Activated T-cell treated with anti-CD3 and anti-CD28 coated beads, Interleukin-2, amount 50 U/mL, for 4 hours (primary cell): ENCODE results near the gene BTBD16. TPM values are rescaled to one million over a fixed set of nuclear protein-coding genes. Genes with fewer than 3 reads are reported as not detected.

Source experiments
- ATAC-seq, 2 donors: fragments of 200-7000 bp; cut with Tn5 transposase; one replicate each; pipeline ENCODE4 v1.10.0; 2021
- DNase-seq: peaks from one replicate; pipeline ENCODE4 v3.0.0-alpha.2; 2020
- H3K27me3 Mint-ChIP-seq: one replicate; pipeline ENCODE4 v1.8.0; 2021; ENCODE audit warnings: low read depth, mixed read lengths
- H3K36me3 Mint-ChIP-seq: one replicate; pipeline ENCODE4 v1.8.0; 2022; ENCODE audit warnings: mixed read lengths; ENCODE audit not compliant: insufficient read depth
- H3K4me1 Mint-ChIP-seq: one replicate; pipeline ENCODE4 v1.8.0; 2021; ENCODE audit warnings: low read depth, mixed read lengths
- H3K4me3 Mint-ChIP-seq: one replicate; pipeline ENCODE4 v1.8.0; 2021; ENCODE audit warnings: mild to moderate bottlenecking, moderate library complexity, mixed read lengths
- H3K9me3 Mint-ChIP-seq: one replicate; pipeline ENCODE4 v1.8.0; 2021; ENCODE audit warnings: mixed read lengths
- total RNA-seq, 3 donors: library from RNA; stranded (reverse); gene quantifications; one replicate each; pipeline ENCODE4 v1.2.1, GENCODE V29; 2021

The BTBD16 gene
- total RNA-seq, 3 donors from 2014 or later, result not detected

DNA sequence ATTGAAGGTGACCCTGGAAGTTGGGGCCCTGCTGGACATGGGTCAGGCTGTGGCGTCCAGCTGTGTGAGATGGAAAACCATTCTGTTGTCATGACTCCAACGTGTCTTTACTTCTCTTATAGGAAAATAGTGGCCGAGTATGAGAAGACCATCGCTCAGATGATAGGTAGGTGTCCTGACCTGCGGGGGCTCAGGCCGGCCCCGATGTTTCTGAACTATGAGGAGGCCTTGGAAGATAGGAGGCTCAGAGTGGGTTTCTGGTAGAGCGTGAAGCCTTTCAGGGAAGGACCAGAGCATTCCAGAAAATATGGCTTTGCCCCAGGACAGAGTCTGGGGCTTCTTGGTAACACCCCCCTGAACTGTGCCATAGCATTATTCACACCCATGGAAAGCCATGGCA lies 29.3 kb upstream of the BTBD16 start:
- Mint-ChIP-seq H3K4me3 (no peak overlapping the region), H3K36me3 (no peaks in the 10 kb centered on the region), H3K4me1 (no peaks in the 10 kb centered on the region), H3K27me3 (peaks cover 3% of the 10 kb centered on the region), H3K9me3 (no peaks in the 10 kb centered on the region)
- ATAC-seq (no peak), DNase-seq (no peak)

DNA sequence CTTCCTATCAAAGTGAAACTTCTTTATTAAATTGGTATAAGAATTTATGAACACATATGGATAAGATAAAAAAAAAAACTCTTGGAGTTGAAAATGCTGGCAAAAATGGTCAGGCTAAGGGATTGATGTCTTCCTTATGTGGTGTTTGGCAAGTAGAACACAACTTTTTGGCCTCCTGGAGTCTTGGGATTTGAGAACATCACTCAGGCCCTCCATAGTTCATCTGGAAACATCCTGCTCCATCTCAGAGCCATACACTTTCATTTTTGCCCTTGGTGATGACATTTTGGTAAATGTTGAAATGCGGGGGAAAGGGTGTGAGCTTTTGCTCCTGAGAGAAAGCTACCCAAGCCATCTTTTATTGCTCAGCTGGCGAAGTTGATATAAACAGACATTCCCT lies 27.5 kb upstream of the BTBD16 start:
- H3K36me3 Mint-ChIP-seq, result no peaks in the 10 kb centered on the region
- no peaks in the 10 kb centered on the region for H3K9me3 Mint-ChIP-seq
- ATAC-seq, result no peak
- no peak overlapping the region for H3K4me3 Mint-ChIP-seq
- DNase-seq, result no peak
- H3K4me1 Mint-ChIP-seq, result no peaks in the 10 kb centered on the region
- peaks cover 4% of the 10 kb centered on the region for H3K27me3 Mint-ChIP-seq

DNA sequence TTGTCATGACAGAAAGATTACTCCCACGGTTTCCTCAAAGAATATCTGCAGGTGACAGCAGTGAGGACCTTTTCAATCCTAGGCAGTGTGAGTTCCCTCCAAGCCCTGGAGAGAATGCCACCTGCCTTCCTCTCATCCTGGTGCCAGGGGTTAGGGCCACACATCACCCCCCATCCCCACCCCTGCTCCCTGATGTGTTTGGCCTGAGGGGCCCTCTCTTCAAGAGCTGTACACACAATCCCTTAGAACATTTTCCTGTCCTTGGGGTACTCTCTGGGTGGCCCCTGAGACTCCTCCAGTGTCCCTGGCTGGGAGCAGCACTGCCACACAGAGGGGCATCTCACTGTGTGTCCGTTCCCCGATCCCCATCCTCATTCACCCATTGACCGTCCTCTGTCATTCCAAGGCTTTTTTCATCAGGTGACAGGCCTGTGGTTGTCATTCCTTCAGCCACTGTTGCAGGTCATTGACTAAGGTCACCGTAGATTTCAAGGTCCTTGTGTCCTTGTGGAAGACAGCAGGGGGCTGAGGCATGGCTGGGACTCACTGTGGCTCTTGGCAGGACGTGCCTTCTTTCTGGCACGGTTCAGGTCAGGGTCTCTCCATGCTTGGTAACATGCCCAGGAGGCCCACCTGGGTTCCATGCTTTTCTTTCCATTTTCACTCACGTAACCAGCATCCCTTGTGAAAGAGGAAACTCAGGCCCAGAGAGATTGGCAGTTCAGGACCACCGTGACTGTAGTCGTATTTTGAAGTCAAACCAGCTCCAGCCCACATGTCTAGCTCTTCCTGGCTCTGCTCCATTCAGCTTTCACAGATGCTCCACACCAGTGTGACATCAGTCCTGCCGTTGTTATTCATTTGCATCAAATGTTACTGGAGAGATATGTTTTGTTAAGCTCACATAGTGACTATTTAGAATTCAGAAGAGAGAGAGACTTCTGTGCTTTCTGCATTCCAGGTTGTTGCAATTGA lies 26.8 kb upstream of the BTBD16 start:
- Mint-ChIP-seq H3K4me1 (no peaks in the 10 kb centered on the region), H3K27me3 (peaks cover 7% of the 10 kb centered on the region), H3K9me3 (no peaks in the 10 kb centered on the region), H3K4me3 (no peak overlapping the region), H3K36me3 (no peaks in the 10 kb centered on the region)
- no peak for ATAC-seq
- no peak for DNase-seq

DNA sequence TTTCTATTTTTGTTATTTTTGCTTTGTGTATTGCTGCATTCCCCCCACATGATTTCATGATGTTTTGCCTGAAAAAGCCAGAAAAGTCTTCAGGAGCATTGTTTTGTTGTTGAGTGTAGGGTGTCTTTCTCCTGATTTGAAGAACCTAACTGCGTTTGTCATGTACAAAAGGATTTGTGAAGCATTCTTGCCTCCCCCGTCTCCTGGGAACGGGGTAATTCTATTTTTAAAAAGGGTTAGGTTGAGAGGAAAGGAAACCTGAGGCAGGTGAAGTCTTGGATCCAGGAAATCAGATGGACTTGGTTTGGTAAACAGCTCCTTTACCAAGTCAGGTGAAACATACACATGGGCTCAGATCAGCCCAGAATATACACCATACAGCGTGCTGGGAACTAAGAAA lies 26.0 kb upstream of the BTBD16 start:
- Mint-ChIP-seq H3K9me3 (no peaks in the 10 kb centered on the region), H3K4me1 (no peaks in the 10 kb centered on the region), H3K27me3 (peaks cover 7% of the 10 kb centered on the region), H3K36me3 (no peaks in the 10 kb centered on the region), H3K4me3 (no peak overlapping the region)
- DNase-seq (no peak), ATAC-seq (no peak)

DNA sequence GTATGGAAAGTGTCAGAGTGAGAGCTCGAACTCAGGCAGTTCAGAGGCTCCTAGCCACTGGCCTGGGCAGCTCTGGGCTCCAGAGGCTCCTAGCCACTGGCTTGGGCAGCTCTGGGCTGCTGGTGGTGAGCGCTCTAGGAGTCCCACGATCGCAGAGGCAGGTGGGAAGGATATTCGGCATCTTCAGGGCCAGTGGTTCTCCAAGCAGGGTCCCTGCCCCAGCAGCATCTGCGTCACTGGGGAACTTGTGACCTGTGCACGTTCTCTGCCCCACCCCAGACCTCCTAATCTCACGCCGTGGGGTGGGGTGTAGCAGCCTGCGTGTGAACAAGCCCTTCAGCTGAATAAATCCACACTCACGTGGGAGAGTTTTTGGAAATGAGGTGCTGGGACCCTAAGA lies 25.2 kb upstream of the BTBD16 start:
- Mint-ChIP-seq H3K36me3 (no peaks in the 10 kb centered on the region), H3K4me1 (no peaks in the 10 kb centered on the region), H3K9me3 (no peaks in the 10 kb centered on the region), H3K4me3 (no peak overlapping the region), H3K27me3 (peaks cover 5% of the 10 kb centered on the region)
- ATAC-seq (no peak), DNase-seq (no peak)

DNA sequence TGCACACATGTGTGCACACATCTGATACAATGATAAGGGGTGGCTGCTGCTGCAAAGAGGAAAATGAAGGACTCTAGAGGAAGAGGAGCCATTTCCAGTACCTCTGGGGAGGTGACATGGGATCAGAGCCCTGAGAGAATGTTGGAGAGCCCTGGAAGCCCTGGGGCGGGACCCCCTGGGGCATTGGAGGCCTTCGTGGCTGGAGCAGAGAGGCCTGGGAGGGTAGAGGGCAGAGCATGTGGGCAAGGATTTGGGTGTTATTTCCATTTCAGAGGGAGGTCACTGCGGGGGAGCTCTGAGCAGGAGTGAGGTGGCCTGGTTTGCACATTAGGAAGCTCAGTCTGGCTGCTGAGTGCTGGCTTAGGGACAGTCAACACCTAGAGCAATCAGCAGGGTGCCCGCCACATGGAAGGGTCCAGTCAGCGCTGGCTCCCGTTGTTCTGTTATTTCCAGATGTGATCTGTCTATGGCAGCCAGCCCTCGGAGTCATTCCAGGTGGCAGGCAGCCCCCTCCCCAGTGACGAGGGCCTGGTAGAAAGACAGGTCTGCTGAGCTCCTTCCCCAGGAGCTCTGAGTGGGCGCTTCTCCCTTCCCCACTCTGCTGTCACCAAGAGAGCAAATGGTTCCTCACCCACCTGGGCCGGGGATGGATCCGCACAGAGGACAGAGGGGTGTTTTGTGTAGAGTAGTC lies 24.1 kb upstream of the BTBD16 start:
- H3K4me3 Mint-ChIP-seq, result no peak overlapping the region
- no peaks in the 10 kb centered on the region for H3K36me3 Mint-ChIP-seq
- no peaks in the 10 kb centered on the region for H3K4me1 Mint-ChIP-seq
- DNase-seq, result no peak
- no peak for ATAC-seq
- H3K9me3 Mint-ChIP-seq, result no peaks in the 10 kb centered on the region
- H3K27me3 Mint-ChIP-seq, result peaks cover 3% of the 10 kb centered on the region

DNA sequence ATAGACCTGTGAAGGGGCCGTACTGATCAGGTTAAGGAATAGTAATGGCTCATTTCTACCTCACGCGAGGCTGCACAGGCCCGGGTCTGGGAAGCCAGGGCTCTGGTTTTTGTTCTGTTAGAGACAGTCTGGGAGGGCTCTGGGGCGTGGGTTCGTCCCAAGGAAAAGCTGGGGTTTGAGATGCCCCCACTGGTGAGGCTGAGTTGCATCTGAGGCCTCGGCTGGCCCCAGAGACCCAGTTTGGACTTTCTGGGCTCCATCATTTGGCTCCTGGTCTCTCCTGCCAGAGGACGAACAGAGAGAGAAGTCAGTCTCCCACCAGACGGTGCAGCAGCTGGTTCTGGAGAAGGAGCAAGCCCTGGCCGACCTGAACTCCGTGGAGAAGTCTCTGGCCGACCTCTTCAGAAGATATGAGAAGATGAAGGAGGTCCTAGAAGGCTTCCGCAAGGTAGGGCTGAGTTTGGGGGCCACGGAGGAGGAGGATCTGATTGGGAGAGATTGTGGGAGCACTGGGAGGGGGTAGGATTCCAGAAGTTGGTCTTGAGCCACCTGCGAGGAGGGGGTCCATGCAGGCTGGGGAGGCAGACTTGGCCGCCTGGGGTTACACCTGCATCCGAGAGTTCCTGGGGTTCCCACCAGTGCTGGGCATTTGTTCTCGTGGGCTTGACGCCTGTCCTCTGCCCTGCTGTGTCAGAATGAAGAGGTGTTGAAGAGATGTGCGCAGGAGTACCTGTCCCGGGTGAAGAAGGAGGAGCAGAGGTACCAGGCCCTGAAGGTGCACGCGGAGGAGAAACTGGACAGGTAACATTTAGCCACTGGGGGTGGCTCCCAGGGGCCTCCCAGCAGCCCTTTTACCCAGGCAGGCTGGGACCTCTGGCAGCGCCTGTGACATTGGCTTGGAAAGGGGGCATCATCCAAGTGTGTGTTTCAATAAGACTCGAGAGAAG lies 22.5 kb upstream of the BTBD16 start:
- no peaks in the 10 kb centered on the region for H3K4me1 Mint-ChIP-seq
- H3K9me3 Mint-ChIP-seq, result no peaks in the 10 kb centered on the region
- H3K27me3 Mint-ChIP-seq, result peaks cover 6% of the 10 kb centered on the region
- no peak overlapping the region for H3K4me3 Mint-ChIP-seq
- ATAC-seq (no peak), DNase-seq (no peak)
- H3K36me3 Mint-ChIP-seq, result no peaks in the 10 kb centered on the region

DNA sequence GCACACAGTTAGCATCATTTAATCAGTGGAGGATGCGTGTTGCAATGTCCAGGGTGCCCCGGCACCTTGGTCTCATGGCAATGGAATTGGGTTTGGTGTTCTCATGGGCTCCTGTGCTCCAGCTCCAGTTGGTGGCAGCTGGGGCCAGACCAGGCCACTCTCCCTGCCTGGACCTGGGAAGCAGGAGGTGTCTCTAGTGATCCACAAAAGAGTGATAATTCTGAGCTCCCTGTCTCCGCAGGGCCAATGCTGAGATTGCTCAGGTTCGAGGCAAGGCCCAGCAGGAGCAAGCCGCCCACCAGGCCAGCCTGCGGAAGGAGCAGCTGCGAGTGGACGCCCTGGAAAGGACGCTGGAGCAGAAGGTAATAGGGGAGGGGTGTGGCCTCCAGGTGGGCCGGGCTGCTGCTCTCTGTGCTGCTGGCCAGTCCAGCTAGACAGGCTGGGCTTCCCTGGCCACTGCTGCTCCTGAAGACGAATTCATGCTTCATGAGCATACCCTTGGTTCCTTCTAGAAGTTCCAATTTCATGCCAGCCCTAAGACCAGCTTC lies 21.7 kb upstream of the BTBD16 start:
- ATAC-seq, result no peak
- DNase-seq, result no peak
- Mint-ChIP-seq H3K4me1 (no peaks in the 10 kb centered on the region), H3K27me3 (peaks cover 7% of the 10 kb centered on the region), H3K4me3 (no peak overlapping the region), H3K9me3 (no peaks in the 10 kb centered on the region), H3K36me3 (no peaks in the 10 kb centered on the region)

DNA sequence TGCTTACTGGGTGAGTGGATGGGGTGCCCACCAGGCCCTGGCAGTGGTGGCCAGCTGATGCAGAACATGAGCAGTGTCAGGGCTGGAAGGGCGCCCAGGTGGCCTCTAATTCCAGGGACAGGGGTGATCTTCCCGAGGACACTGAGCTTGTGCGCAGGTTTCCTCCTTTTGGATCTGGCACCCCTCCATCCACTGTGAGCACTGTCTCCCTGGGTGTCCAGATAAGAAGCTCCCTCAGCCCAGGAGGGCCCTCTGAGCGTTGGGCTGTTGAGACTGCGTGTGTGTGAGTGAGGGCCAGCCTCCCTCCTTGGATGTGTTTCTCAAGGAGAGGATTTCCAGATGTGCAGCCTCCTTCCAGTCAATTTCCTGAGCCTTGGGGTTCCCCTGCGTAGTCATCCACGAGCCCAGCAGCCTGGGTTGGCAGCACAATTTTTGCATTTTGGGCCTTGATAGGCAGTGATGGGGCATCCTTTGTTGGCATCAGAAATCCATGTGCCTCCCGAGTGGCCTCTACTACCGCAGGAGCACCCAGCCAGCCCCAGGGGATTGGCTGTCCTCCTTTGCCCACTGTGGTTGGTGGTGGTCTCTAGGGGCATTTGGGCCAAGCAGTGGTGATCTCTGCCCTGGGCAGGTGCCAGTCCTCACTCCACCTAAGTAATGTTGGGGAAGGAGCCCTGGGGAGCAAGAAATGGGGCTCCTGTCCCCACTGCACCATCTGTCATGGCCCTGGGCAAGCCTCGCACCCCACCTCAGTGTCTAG lies 20.9 kb upstream of the BTBD16 start:
- DNase-seq, result no peak
- no peak for ATAC-seq
- Mint-ChIP-seq H3K9me3 (no peaks in the 10 kb centered on the region), H3K27me3 (peaks cover 7% of the 10 kb centered on the region), H3K36me3 (no peaks in the 10 kb centered on the region), H3K4me3 (no peak overlapping the region), H3K4me1 (no peaks in the 10 kb centered on the region)

DNA sequence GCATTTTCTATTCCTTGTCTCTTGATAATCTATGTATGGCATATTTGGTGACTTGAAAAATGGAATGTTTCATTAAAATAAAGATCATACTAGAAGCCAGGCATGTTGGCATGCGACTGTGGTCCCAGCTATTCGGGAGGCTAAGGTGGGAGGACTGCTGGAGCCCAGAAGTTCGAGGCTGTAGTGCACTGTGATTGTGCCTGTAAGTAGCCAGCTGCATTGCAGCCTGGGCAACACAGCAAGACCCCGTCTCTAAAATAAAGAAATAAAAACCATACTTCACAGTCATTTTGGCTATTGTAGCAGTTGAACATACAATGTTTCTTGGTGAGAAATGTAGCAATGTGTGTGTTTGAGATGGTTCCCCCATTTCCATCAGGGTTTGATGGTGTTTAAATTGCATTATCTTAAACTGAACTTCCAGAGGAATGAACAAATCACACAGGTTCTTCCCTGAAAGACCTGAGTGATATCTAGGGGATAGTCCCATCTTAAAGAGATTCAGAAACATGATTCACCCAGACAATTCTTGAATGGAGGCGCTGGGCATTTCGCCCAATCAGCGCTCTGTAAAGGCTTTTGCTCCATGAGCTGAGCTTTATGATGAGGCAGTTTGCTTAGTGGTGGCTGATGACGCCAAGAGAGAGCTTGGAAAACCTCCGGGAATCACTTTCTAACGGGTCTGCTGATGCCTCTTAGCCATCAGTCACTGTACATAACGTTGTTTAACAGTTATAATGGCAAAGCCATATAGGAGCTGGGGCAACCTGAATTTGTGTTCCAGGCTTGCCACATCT lies 19.4 kb upstream of the BTBD16 start:
- H3K27me3 Mint-ChIP-seq, result peaks cover 7% of the 10 kb centered on the region
- DNase-seq (no peak), ATAC-seq (no peak)
- H3K4me3 Mint-ChIP-seq, result no peak overlapping the region
- H3K4me1 Mint-ChIP-seq, result no peaks in the 10 kb centered on the region
- no peaks in the 10 kb centered on the region for H3K36me3 Mint-ChIP-seq
- H3K9me3 Mint-ChIP-seq, result no peaks in the 10 kb centered on the region

DNA sequence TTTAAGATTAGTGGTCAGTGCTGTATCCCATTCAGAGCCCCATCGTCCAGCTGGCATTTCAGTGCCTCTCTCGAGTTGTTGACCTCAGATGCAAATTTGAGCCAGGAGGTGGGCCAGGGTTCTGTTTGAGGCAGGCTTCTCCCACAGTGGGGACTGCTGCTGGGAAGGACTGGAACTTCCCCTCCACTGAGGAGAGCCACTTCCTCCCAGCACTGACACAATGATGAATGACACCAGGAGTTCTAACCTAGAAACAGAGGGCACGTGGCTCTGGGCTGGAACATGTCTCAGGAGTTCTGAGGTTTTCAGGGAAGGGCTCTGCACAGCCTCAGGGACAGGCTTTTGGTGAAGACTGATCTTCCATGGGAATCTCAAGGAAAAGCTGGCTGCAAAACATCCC lies 18.3 kb upstream of the BTBD16 start:
- no peaks in the 10 kb centered on the region for H3K9me3 Mint-ChIP-seq
- H3K36me3 Mint-ChIP-seq, result no peaks in the 10 kb centered on the region
- H3K4me1 Mint-ChIP-seq, result no peaks in the 10 kb centered on the region
- DNase-seq, result no peak
- peaks cover 7% of the 10 kb centered on the region for H3K27me3 Mint-ChIP-seq
- H3K4me3 Mint-ChIP-seq, result no peak overlapping the region
- no peak for ATAC-seq

DNA sequence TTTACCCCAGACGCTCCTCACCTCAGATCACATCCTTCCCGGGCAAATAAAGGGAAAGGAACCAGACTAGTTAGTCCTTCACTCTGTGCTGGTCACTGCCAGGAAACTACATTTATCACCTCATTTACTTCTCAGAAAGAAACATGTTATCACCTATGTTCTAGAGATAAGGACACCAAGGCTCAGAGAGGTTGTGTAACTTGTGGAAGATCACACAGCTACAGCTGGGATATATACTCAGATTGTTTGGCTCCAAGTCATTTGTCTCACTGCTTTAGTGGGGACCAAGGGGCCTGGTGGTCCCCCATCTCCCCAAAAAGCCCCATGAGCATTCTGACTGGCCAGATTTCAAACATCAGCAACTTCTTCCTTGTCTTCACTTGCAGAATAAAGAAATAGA lies 17.5 kb upstream of the BTBD16 start:
- H3K9me3 Mint-ChIP-seq, result no peaks in the 10 kb centered on the region
- DNase-seq (no peak), ATAC-seq (no peak)
- peaks cover 6% of the 10 kb centered on the region for H3K27me3 Mint-ChIP-seq
- no peaks in the 10 kb centered on the region for H3K36me3 Mint-ChIP-seq
- H3K4me3 Mint-ChIP-seq, result no peak overlapping the region
- no peaks in the 10 kb centered on the region for H3K4me1 Mint-ChIP-seq

DNA sequence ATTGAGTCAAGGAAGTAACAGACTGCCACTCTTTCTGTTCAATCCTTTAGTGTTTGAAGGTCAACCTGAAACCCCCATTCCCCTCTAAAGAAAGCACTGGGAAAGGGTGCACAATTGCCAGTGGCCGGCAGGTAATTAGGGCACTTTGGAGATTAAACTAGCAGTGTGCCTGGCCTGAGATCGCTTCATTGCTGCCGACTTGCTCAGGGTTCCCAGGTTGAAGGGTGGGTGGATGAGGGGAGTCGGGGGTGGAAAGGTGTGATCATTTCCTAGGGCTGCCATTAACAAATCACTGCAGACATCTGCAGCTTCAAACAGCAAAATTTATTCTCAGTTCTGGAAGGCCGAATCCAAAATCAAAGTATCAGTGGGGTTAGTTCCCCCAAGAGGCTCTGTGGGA lies 16.3 kb upstream of the BTBD16 start:
- no peaks in the 10 kb centered on the region for H3K36me3 Mint-ChIP-seq
- no peak overlapping the region for H3K4me3 Mint-ChIP-seq
- DNase-seq (no peak), ATAC-seq (no peak)
- no peaks in the 10 kb centered on the region for H3K9me3 Mint-ChIP-seq
- peaks cover 9% of the 10 kb centered on the region for H3K27me3 Mint-ChIP-seq
- no peaks in the 10 kb centered on the region for H3K4me1 Mint-ChIP-seq
